Measurements from ENCODE around the gene VEZT.

Gene VEZT

DNA sequence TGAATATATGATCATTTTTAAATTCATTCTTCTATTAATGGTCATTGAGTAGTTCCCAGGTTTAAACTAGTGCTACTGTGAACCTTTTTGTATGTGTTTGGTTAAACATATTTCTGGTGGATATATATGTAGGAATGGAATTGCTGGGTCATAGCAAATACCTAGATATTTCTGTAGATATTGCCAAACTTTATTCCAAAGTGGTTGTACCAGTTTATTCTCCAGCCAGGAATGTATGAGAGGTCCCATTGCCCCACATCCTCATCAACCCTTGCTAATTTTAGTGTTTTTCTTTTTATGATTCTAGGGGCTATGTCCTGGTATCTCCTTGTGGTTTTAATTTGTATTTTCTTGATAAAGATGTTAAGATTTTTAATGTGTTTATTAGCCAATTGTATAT, 3.1 kb downstream of the VEZT start:
- TF ChIP-seq, protein P1, sequence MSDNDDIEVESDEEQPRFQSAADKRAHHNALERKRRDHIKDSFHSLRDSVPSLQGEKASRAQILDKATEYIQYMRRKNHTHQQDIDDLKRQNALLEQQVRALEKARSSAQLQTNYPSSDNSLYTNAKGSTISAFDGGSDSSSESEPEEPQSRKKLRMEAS (IDR thresholded peaks at IDR 0.05) = no peak
- TF ChIP-seq, protein P2, sequence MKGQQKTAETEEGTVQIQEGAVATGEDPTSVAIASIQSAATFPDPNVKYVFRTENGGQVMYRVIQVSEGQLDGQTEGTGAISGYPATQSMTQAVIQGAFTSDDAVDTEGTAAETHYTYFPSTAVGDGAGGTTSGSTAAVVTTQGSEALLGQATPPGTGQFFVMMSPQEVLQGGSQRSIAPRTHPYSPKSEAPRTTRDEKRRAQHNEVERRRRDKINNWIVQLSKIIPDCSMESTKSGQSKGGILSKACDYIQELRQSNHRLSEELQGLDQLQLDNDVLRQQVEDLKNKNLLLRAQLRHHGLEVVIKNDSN (IDR thresholded peaks at IDR 0.05) = no peak
- TF ChIP-seq CEBPB (IDR thresholded peaks at IDR 0.05) (no peak), TCF12 (IDR thresholded peaks at IDR 0.05; ENCODE audit: low read depth) (no peak)

DNA sequence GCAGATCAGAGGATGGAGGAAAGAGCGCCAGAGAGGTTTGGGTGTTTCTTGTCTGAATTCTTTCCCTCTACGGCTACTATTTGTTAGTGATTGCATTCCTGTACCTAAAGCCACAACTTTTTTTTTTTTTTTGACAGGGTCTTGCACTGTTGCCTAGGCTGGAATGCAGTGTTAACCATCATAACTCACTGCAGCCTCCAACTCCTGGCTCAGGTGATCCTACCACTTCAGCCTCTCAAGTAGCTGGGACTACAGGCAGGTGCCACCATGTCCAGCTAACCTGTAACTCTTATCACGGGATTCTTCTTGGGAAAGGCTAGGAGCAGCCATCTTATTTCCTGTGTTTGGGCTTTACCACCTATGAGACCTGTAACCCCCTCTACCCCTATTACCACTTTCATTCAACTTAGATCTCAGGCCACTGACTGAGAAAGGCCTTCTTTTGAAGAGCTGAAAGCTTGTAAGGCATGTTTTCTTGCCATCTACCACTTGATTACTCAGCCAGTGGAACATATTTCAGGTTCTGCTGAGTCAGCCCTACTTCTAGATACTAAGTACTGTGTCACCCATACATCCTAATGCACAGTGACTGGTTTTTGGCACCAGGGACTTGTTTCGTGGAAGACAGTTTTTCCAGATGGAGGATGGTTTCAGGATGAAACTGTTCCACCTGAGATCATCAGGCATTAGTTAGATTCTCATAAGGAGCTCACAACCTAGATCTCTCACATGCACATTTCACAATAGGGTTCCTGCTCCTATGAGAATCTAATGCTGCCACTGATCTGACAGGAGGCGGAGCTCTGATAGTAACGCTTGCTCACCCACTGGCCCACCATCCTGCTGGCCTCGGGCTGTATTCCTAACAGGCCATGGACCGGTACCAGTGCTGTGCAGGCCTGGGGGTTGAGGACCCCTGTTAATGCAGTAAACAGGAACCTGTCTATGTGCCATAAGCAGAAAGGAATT, 6.9 kb downstream of the VEZT start:
- TF ChIP-seq EP300 (IDR thresholded peaks at IDR 0.05; ENCODE audit: borderline replicate concordance) (no peak), FOXM1 (IDR thresholded peaks at IDR 0.05; ENCODE audit: borderline replicate concordance, low read depth) (no peak), TCF12 (IDR thresholded peaks at IDR 0.05; ENCODE audit: low read depth) (no peak), CREB1 (IDR thresholded peaks at IDR 0.05; ENCODE audit: low read depth) (no peak), NFIC (IDR thresholded peaks at IDR 0.05) (no peak), CEBPB (IDR thresholded peaks at IDR 0.05) (no peak), TEAD4 (IDR thresholded peaks at IDR 0.05) (no peak), ZBTB7A (IDR thresholded peaks at IDR 0.05; ENCODE audit: low read depth) (no peak), YY1 (IDR thresholded peaks at IDR 0.05; ENCODE audit: low read depth) (no peak)
- TF ChIP-seq, protein P2 (IDR thresholded peaks at IDR 0.05) = no peak
- TF ChIP-seq, protein P3, sequence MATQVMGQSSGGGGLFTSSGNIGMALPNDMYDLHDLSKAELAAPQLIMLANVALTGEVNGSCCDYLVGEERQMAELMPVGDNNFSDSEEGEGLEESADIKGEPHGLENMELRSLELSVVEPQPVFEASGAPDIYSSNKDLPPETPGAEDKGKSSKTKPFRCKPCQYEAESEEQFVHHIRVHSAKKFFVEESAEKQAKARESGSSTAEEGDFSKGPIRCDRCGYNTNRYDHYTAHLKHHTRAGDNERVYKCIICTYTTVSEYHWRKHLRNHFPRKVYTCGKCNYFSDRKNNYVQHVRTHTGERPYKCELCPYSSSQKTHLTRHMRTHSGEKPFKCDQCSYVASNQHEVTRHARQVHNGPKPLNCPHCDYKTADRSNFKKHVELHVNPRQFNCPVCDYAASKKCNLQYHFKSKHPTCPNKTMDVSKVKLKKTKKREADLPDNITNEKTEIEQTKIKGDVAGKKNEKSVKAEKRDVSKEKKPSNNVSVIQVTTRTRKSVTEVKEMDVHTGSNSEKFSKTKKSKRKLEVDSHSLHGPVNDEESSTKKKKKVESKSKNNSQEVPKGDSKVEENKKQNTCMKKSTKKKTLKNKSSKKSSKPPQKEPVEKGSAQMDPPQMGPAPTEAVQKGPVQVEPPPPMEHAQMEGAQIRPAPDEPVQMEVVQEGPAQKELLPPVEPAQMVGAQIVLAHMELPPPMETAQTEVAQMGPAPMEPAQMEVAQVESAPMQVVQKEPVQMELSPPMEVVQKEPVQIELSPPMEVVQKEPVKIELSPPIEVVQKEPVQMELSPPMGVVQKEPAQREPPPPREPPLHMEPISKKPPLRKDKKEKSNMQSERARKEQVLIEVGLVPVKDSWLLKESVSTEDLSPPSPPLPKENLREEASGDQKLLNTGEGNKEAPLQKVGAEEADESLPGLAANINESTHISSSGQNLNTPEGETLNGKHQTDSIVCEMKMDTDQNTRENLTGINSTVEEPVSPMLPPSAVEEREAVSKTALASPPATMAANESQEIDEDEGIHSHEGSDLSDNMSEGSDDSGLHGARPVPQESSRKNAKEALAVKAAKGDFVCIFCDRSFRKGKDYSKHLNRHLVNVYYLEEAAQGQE (IDR thresholded peaks at IDR 0.05; ENCODE audit: low read depth) = no peak

DNA sequence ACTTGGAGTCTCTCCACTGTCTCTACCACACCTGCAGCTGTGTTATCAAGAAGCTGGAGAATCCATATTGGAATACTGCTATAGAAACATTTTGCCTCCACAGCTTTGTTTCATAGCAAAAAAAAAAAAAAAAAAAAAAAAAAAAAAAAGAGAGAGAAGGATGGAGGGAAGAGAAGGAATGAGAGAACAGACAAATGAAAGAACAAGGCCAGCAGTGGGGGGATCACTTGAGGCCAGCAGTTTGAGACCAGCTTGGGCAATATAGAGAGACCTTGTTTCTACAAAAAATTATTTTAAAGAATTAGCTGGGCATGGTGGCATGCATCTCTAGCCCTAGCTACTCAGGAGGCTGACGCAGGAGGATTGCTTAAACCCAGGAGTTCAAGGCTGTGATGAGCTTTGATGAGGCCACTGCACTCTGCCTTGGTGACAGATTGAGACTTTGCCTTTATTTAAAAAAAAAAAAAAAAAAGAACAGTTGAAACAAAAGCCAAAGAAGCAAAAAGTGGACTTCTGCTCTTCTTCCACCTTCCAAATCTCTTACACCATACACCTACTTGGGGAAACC, 8.1 kb downstream of the VEZT start:
- TF ChIP-seq RAD21 (IDR thresholded peaks at IDR 0.05; ENCODE audit: low read depth) = no peak
- no peak for TF ChIP-seq CREB1 (IDR thresholded peaks at IDR 0.05; ENCODE audit: low read depth)
- no peak for TF ChIP-seq EGR1 (IDR thresholded peaks at IDR 0.05)
- TF ChIP-seq TEAD4 (IDR thresholded peaks at IDR 0.05) = no peak
- no peak for TF ChIP-seq EP300 (IDR thresholded peaks at IDR 0.05; ENCODE audit: borderline replicate concordance)
- TF ChIP-seq NFIC (IDR thresholded peaks at IDR 0.05) = no peak
- TF ChIP-seq, protein P2 (IDR thresholded peaks at IDR 0.05) = no peak
- TF ChIP-seq ZBTB7A (IDR thresholded peaks at IDR 0.05; ENCODE audit: low read depth) = no peak
- no peak for TF ChIP-seq FOXM1 (IDR thresholded peaks at IDR 0.05; ENCODE audit: borderline replicate concordance, low read depth)
- TF ChIP-seq TAF1 (IDR thresholded peaks at IDR 0.05; ENCODE audit: low read depth) = no peak
- no peak for TF ChIP-seq TCF12 (IDR thresholded peaks at IDR 0.05; ENCODE audit: low read depth)
- TF ChIP-seq, protein P3 (IDR thresholded peaks at IDR 0.05; ENCODE audit: low read depth) = no peak
- TF ChIP-seq YY1 (IDR thresholded peaks at IDR 0.05; ENCODE audit: low read depth) = no peak
- no peak for TF ChIP-seq CEBPB (IDR thresholded peaks at IDR 0.05)
- TF ChIP-seq, protein P1 (IDR thresholded peaks at IDR 0.05) = no peak

DNA sequence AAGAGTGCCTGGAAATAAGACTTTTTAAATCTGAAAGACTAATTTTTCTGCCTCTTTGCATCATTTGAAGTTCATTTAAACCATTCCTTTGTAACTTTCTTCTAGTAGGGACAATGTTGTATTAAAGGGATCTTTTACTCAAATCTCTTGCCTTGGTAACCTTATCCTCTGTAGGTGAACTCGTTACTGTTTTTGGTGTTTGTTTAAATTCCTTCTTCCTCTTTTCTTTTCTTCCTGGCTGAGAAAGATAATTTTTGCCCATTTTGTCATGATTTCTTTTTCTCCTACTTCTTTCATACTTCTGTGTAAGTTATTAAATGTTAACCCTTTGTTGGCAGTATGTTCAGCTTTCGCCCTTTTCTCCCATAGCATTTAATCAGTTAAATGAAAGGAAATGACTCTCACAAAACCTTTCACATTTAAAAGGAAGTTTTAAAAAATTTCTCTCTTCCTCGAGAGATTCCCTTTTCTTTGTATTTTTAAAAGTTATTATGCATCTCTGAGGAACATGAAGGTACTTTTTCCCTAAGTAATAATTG, 10.3 kb downstream of the VEZT start:
- TF ChIP-seq CEBPB (IDR thresholded peaks at IDR 0.05) = no peak
- no peak for TF ChIP-seq ZBTB7A (IDR thresholded peaks at IDR 0.05; ENCODE audit: low read depth)
- TF ChIP-seq, protein P1 (IDR thresholded peaks at IDR 0.05) = no peak
- TF ChIP-seq EGR1 (IDR thresholded peaks at IDR 0.05) = no peak

DNA sequence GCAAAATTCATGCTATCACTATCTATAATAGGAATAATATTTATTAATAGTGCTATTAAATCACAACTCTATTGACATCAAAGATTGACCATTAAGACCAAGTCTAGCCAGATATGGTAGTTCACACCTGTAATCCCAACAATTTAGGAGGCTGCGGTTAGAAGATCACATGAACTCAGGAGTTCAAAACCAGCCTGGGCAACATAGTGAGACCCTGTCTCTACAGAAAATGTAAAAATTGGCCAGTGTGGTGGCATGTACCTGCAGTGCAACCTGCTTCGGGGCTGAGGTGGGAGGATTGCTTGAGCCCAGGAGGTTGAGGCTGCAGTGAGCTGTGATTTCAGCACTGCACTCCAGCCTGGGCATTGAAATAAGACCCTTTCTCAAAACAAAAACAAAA, 11.0 kb downstream of the VEZT start:
- TF ChIP-seq CEBPB (IDR thresholded peaks at IDR 0.05) = no peak
- TF ChIP-seq TCF12 (IDR thresholded peaks at IDR 0.05; ENCODE audit: low read depth) = no peak
- TF ChIP-seq EGR1 (IDR thresholded peaks at IDR 0.05) = no peak
- TF ChIP-seq RAD21 (IDR thresholded peaks at IDR 0.05; ENCODE audit: low read depth) = no peak
- TF ChIP-seq YY1 (IDR thresholded peaks at IDR 0.05; ENCODE audit: low read depth) = no peak
- TF ChIP-seq, protein P3 (IDR thresholded peaks at IDR 0.05; ENCODE audit: low read depth) = no peak
- no peak for TF ChIP-seq ZBTB7A (IDR thresholded peaks at IDR 0.05; ENCODE audit: low read depth)
- no peak for TF ChIP-seq EP300 (IDR thresholded peaks at IDR 0.05; ENCODE audit: borderline replicate concordance)
- no peak for TF ChIP-seq TAF1 (IDR thresholded peaks at IDR 0.05; ENCODE audit: low read depth)
- no peak for TF ChIP-seq CREB1 (IDR thresholded peaks at IDR 0.05; ENCODE audit: low read depth)
- TF ChIP-seq, protein P2 (IDR thresholded peaks at IDR 0.05) = no peak
- TF ChIP-seq, protein P1 (IDR thresholded peaks at IDR 0.05) = no peak
- TF ChIP-seq TEAD4 (IDR thresholded peaks at IDR 0.05) = no peak
- no peak for TF ChIP-seq NFIC (IDR thresholded peaks at IDR 0.05)
- TF ChIP-seq FOXM1 (IDR thresholded peaks at IDR 0.05; ENCODE audit: borderline replicate concordance, low read depth) = no peak

Data from Ishikawa (cell line).